ENCODE data around the gene ITGA4.
A peak's percentile ranks its signal among the peaks of the same experiment; 100 is the strongest.
"Not testable (repeated sequence)": the region's sequence is repeated elsewhere in the genome, so short reads cannot be mapped to it uniquely, and the experiment has no call there.

ITGA4 gene

GRCh38 chr2:181441670-181442069 is 15.5 kb upstream of the ITGA4 start:
- DNase-seq: no peak
- Mint-ChIP-seq H3K4me3 (no peak overlapping the region), H3K27me3 (no peaks in the 10 kb centered on the region), H3K36me3 (peaks cover 2% of the 10 kb centered on the region), H3K27ac (no peak overlapping the region), H3K4me1 (peaks cover 37% of the 10 kb centered on the region), H3K9me3 (no peaks in the 10 kb centered on the region)
- CTCF ChIA-PET: no interaction called here

- H3K27ac Mint-ChIP-seq: no peak overlapping the region
- no peak overlapping the region for H3K4me3 Mint-ChIP-seq
These were observed 12.5 kb upstream of the ITGA4 start for GRCh38 chr2:181444654-181445053.

GRCh38 chr2:181446985-181447384 is 10.2 kb upstream of the ITGA4 start:
- Mint-ChIP-seq H3K4me1 (peaks cover 17% of the 10 kb centered on the region), H3K36me3 (peaks cover 9% of the 10 kb centered on the region), H3K27ac (no peak overlapping the region), H3K9me3 (peaks cover 2% of the 10 kb centered on the region), H3K27me3 (no peaks in the 10 kb centered on the region), H3K4me3 (no peak overlapping the region)
- CTCF ChIA-PET: no interaction called here
- no peak for DNase-seq

More at GRCh38 chr2:181444654-181445053, 12.5 kb upstream of the ITGA4 start:
- H3K27me3 Mint-ChIP-seq: no peaks in the 10 kb centered on the region
- no peak for DNase-seq
- peaks cover 5% of the 10 kb centered on the region for H3K36me3 Mint-ChIP-seq
- H3K9me3 Mint-ChIP-seq: peaks cover 2% of the 10 kb centered on the region
- peaks cover 25% of the 10 kb centered on the region for H3K4me1 Mint-ChIP-seq
- CTCF ChIA-PET: no interaction called here

GRCh38 chr2:181449278-181449677 is 7.9 kb upstream of the ITGA4 start:
- Mint-ChIP-seq H3K4me1 (peaks cover 20% of the 10 kb centered on the region), H3K36me3 (peaks cover 10% of the 10 kb centered on the region)
- H3K4me3 Mint-ChIP-seq, CTCF ChIA-PET, H3K9me3 Mint-ChIP-seq, H3K27me3 Mint-ChIP-seq, H3K27ac Mint-ChIP-seq, DNase-seq: not testable (repeated sequence)

- peak overlapping the region; percentile 74 for H3K27ac Mint-ChIP-seq
- CTCF ChIA-PET: interaction anchor here (0.6 to 10.2 kb wide), 12 partner anchors 12 to 350 kb away, joined by 3 to 105 read pairs (median 4); no protein-coding TSS in a partner anchor
- peaks cover 29% of the 10 kb centered on the region for H3K36me3 Mint-ChIP-seq
- H3K4me1 Mint-ChIP-seq: peaks cover 34% of the 10 kb centered on the region
- H3K4me3 Mint-ChIP-seq: no peak overlapping the region
- DNase-seq: no peak
- no peaks in the 10 kb centered on the region for H3K9me3 Mint-ChIP-seq
- H3K27me3 Mint-ChIP-seq: no peaks in the 10 kb centered on the region
These were observed 2.3 kb upstream of the ITGA4 start for GRCh38 chr2:181454686-181455450.

- Mint-ChIP-seq H3K4me3 (peak overlapping the region; percentile 92), H3K36me3 (peaks cover 40% of the 10 kb centered on the region), H3K27me3 (no peaks in the 10 kb centered on the region), H3K9me3 (no peaks in the 10 kb centered on the region), H3K4me1 (peaks cover 40% of the 10 kb centered on the region), H3K27ac (peak overlapping the region; percentile 94)
- CTCF ChIA-PET: interaction anchor here (0.6 to 10.2 kb wide), 18 partner anchors 10 to 376 kb away, joined by 3 to 105 read pairs (median 4); no protein-coding TSS in a partner anchor
- peak; percentile 87 for DNase-seq
These were observed 496 bp upstream of the ITGA4 start for GRCh38 chr2:181456660-181457120.

GRCh38 chr2:181457741-181458425 is 697 bp downstream of the ITGA4 start:
- H3K27ac Mint-ChIP-seq: peak overlapping the region; percentile 94
- peaks cover 50% of the 10 kb centered on the region for H3K4me1 Mint-ChIP-seq
- H3K27me3 Mint-ChIP-seq: no peaks in the 10 kb centered on the region
- H3K36me3 Mint-ChIP-seq: peaks cover 43% of the 10 kb centered on the region
- DNase-seq: peak; percentile 70
- no peaks in the 10 kb centered on the region for H3K9me3 Mint-ChIP-seq
- H3K4me3 Mint-ChIP-seq: peak overlapping the region; percentile 92
- CTCF ChIA-PET: interaction anchor here (0.6 to 10.2 kb wide), 20 partner anchors 10 to 355 kb away, joined by 3 to 105 read pairs (median 4); no protein-coding TSS in a partner anchor

- Mint-ChIP-seq H3K4me1 (peaks cover 58% of the 10 kb centered on the region), H3K9me3 (no peaks in the 10 kb centered on the region), H3K27ac (peak overlapping the region; percentile 94), H3K36me3 (peaks cover 53% of the 10 kb centered on the region), H3K27me3 (no peaks in the 10 kb centered on the region), H3K4me3 (peak overlapping the region; percentile 92)
- CTCF ChIA-PET: interaction anchor here (1.0 to 10.2 kb wide), 5 partner anchors 9 to 354 kb away, joined by 3 to 105 read pairs (median 13); no protein-coding TSS in a partner anchor
- no peak for DNase-seq
These were observed 1.7 kb downstream of the ITGA4 start for GRCh38 chr2:181458871-181459270.

- Mint-ChIP-seq H3K27me3 (no peaks in the 10 kb centered on the region), H3K9me3 (no peaks in the 10 kb centered on the region), H3K4me1 (peaks cover 58% of the 10 kb centered on the region), H3K27ac (peak overlapping the region; percentile 94), H3K4me3 (peak overlapping the region; percentile 92), H3K36me3 (peaks cover 60% of the 10 kb centered on the region)
- CTCF ChIA-PET: interaction anchor here (1.0 to 10.2 kb wide), 5 partner anchors 148 to 355 kb away, joined by 3 to 105 read pairs (median 7); no protein-coding TSS in a partner anchor
- no peak for DNase-seq
These were observed 2.4 kb downstream of the ITGA4 start for GRCh38 chr2:181459621-181460021.

GRCh38 chr2:181461056-181461997 is 4.1 kb downstream of the ITGA4 start:
- peak; percentile 40 for DNase-seq
- H3K27me3 Mint-ChIP-seq: no peaks in the 10 kb centered on the region
- peaks cover 55% of the 10 kb centered on the region for H3K4me1 Mint-ChIP-seq
- H3K27ac Mint-ChIP-seq: peak overlapping the region; percentile 94
- peaks cover 69% of the 10 kb centered on the region for H3K36me3 Mint-ChIP-seq
- H3K9me3 Mint-ChIP-seq: no peaks in the 10 kb centered on the region
- peak overlapping the region; percentile 92 for H3K4me3 Mint-ChIP-seq
- CTCF ChIA-PET: interaction anchor here (0.8 to 10.2 kb wide), 6 partner anchors 11 to 356 kb away, joined by 3 to 105 read pairs (median 4); no protein-coding TSS in a partner anchor

- Mint-ChIP-seq H3K4me3 (peak overlapping the region; percentile 49), H3K27ac (peak overlapping the region; percentile 63), H3K27me3 (no peaks in the 10 kb centered on the region), H3K9me3 (no peaks in the 10 kb centered on the region), H3K4me1 (peaks cover 53% of the 10 kb centered on the region), H3K36me3 (peaks cover 69% of the 10 kb centered on the region)
- CTCF ChIA-PET: interaction anchor here (1.2 to 10.2 kb wide), 4 partner anchors 31 to 357 kb away, joined by 4 to 105 read pairs (median 4); no protein-coding TSS in a partner anchor
- DNase-seq: no peak
These were observed 4.8 kb downstream of the ITGA4 start for GRCh38 chr2:181462033-181462432.

GRCh38 chr2:181463588-181463987 is 6.4 kb downstream of the ITGA4 start:
- Mint-ChIP-seq H3K4me3 (peak overlapping the region; percentile 49), H3K36me3 (peaks cover 72% of the 10 kb centered on the region), H3K27ac (peak overlapping the region; percentile 4), H3K27me3 (no peaks in the 10 kb centered on the region), H3K9me3 (no peaks in the 10 kb centered on the region), H3K4me1 (peaks cover 68% of the 10 kb centered on the region)
- CTCF ChIA-PET: interaction anchor here (0.6 to 10.2 kb wide), 3 partner anchors 32 to 359 kb away, joined by 4 to 105 read pairs (median 5); no protein-coding TSS in a partner anchor
- no peak for DNase-seq

- H3K36me3 Mint-ChIP-seq: peaks cover 71% of the 10 kb centered on the region
- peak overlapping the region; percentile 4 for H3K27ac Mint-ChIP-seq
- no peaks in the 10 kb centered on the region for H3K9me3 Mint-ChIP-seq
- DNase-seq: no peak
- peaks cover 78% of the 10 kb centered on the region for H3K4me1 Mint-ChIP-seq
- H3K27me3 Mint-ChIP-seq: no peaks in the 10 kb centered on the region
- peak overlapping the region; percentile 31 for H3K4me3 Mint-ChIP-seq
- CTCF ChIA-PET: no interaction called here
These were observed 7.8 kb downstream of the ITGA4 start for GRCh38 chr2:181464966-181465365.
